NOMO-1 treated with dmso at 0.1 percent for 144 hours (cell line): Measurements from ENCODE around the gene ATF7IP.

Experiments
- DNase-seq: peaks from one replicate; lab custom pipeline; 2025; ENCODE audit not compliant: unreplicated experiment; lab: John Stamatoyannopoulos, UW

The ATF7IP gene

GRCh38 chr12:14473707-14474287 lies 108.3 kb downstream of the ATF7IP start:
- DNase-seq: no peak

- no peak for DNase-seq
Observed at GRCh38 chr12:14479004-14479403, 113.5 kb downstream of the ATF7IP start.

GRCh38 chr12:14481201-14481600 lies 115.7 kb downstream of the ATF7IP start:
- DNase-seq: no peak

GRCh38 chr12:14482361-14482760 lies 116.9 kb downstream of the ATF7IP start:
- no peak for DNase-seq

- no peak for DNase-seq
Observed at GRCh38 chr12:14482886-14483285, 117.4 kb downstream of the ATF7IP start.

- no peak for DNase-seq
Observed at GRCh38 chr12:14495326-14495725, 129.8 kb downstream of the ATF7IP start.

- DNase-seq: no peak
Observed at GRCh38 chr12:14505626-14506596, 140.4 kb downstream of the ATF7IP start.

- no peak for DNase-seq
Observed at GRCh38 chr12:14510574-14510973, 145.1 kb downstream of the ATF7IP start.

GRCh38 chr12:14514154-14514842 lies 148.8 kb downstream of the ATF7IP start:
- no peak for DNase-seq

- no peak for DNase-seq
Observed at GRCh38 chr12:14514946-14515345, 149.5 kb downstream of the ATF7IP start.

- DNase-seq: no peak
Observed at GRCh38 chr12:14521822-14522221, 156.3 kb downstream of the ATF7IP start.

GRCh38 chr12:14525964-14526363 lies 160.5 kb downstream of the ATF7IP start:
- no peak for DNase-seq

- no peak for DNase-seq
Observed at GRCh38 chr12:14532152-14532551, 166.7 kb downstream of the ATF7IP start.

- DNase-seq: no peak
Observed at GRCh38 chr12:14537088-14537487, 171.6 kb downstream of the ATF7IP start.

- no peak for DNase-seq
Observed at GRCh38 chr12:14540801-14541462, 175.4 kb downstream of the ATF7IP start.

GRCh38 chr12:14545144-14546124 lies 180.0 kb downstream of the ATF7IP start:
- no peak for DNase-seq

- no peak for DNase-seq
Observed at GRCh38 chr12:14547571-14547970, 182.1 kb downstream of the ATF7IP start.

- no peak for DNase-seq
Observed at GRCh38 chr12:14548609-14549008, 183.1 kb downstream of the ATF7IP start.
